Transverse colon (tissue), 4 donors: ENCODE data around the gene NRCAM. TPM values are rescaled to one million over a fixed set of nuclear protein-coding genes. Genes with fewer than 3 reads are reported as not detected.

Source experiments
- DNase-seq: peaks from one replicate; pipeline ENCODE4 v3.0.0-alpha.2; 2019
- H3K27ac ChIP-seq, 4 donors: fragments of 200-600 bp; sonication (generic); 2 replicates each; pipeline ENCODE4 v1.5.1; 2016 to 2018; ENCODE audit warnings: inconsistent platforms in 4 of 4
- H3K27me3 ChIP-seq: fragments of 200-600 bp; sonication (generic); 2 replicates; pipeline ENCODE4 v1.5.1; 2017; ENCODE audit warnings: inconsistent platforms
- H3K36me3 ChIP-seq, 4 donors: fragments of 200-600 bp; sonication (generic); 2 replicates each; pipeline ENCODE4 v1.5.1; 2017 to 2019; ENCODE audit warnings: inconsistent platforms in 4 of 4
- H3K4me1 ChIP-seq, 4 donors: fragments of 200-600 bp; sonication (generic); 2 replicates each; pipeline ENCODE4 v1.5.1; 2017 to 2020; ENCODE audit warnings: inconsistent platforms in 4 of 4
- H3K4me3 ChIP-seq, 4 donors: fragments of 200-600 bp; sonication (generic); 1 replicate in 1 of 4; 2 replicates in 3 of 4; pipeline versions ENCODE4 v1.5.1 to v1.6.1; 2017 to 2019; ENCODE audit warnings: inconsistent platforms in 4 of 4
- H3K9me3 ChIP-seq, 2 donors: fragments of 200-600 bp; sonication (generic); 2 replicates each; pipeline ENCODE4 v1.5.1; 2017 to 2019; ENCODE audit warnings: inconsistent platforms in 2 of 2
- CTCF ChIP-seq, 5 experiments: fragments of 200-600 bp in 3 of 5; fragments of 450-650 bp in 2 of 5; sonication (generic) in 3 of 5; IDR thresholded peaks; 1 replicate in 2 of 5; 2 replicates in 3 of 5; pipeline ENCODE4 v1.5.1; 2016 to 2017; ENCODE audit warnings: antibody characterized with exemption in 5 of 5, inconsistent platforms in 3 of 5, mild to moderate bottlenecking in 2 of 5, moderate library complexity in 1 of 5
- EP300 ChIP-seq: sonication (generic); formaldehyde crosslinking; IDR thresholded peaks from one replicate; pipeline ENCODE4 v1.6.1; 2017; ENCODE audit warnings: antibody characterized with exemption, low read depth
- POLR2A ChIP-seq: fragments of 450-650 bp; IDR thresholded peaks from one replicate; pipeline ENCODE4 v1.6.1; 2016; ENCODE audit warnings: antibody characterized with exemption, mild to moderate bottlenecking, moderate library complexity
- POLR2AphosphoS5 ChIP-seq, 3 donors: sonication (generic); formaldehyde crosslinking; IDR thresholded peaks; one replicate each; pipeline ENCODE4 v1.6.1; 2016; ENCODE audit warnings: antibody characterized with exemption in 3 of 3
- WGBS, 2 donors: methylation state at CpG; one replicate each; pipeline ENCODE4 v1.1.5; 2018; ENCODE audit warnings: low coverage in 1 of 2; 5-methylcytosine and 5-hydroxymethylcytosine counted together
- in situ Hi-C, 4 donors: fragments of 200-750 bp; cut with MboI; loops; one replicate each; pipeline versions ENCODE4 v1.15.0 to v1.15.1; 2017; ENCODE audit warnings: low sequenced_read_pairs in 3 of 4, low pct_ligation_motif_present in 1 of 4, low pct_unique_long_range_greater_than_20kb in 1 of 4
- intact Hi-C: fragments of 100-400 bp; cut with DNase I; formaldehyde crosslinking; loops from one replicate; pipeline ENCODE4 v1.15.1; 2023; ENCODE audit warnings: low total_unique reads
- total RNA-seq, 4 donors: library from RNA; depleted of rRNA; stranded (reverse); fragments of >200 nt; gene quantifications; one replicate each; pipeline ENCODE4 v1.1.0, GENCODE V29; 2016

The NRCAM gene
- total RNA-seq, 4 donors from 2014 or later, result 0.60 to 2.5 (median 1.8) TPM

GRCh38 chr7:108329514-108329913, 126.7 kb downstream of the NRCAM start:
- H3K4me1 ChIP-seq, result no peaks in the 10 kb centered on the region
- H3K27me3 ChIP-seq, result no peaks in the 10 kb centered on the region
- H3K4me3 ChIP-seq, result no peak overlapping the region
- no peak for DNase-seq
- TF ChIP-seq CTCF (IDR thresholded peaks at IDR 0.05), result no peak
- no peak for TF ChIP-seq EP300
- no peak for TF ChIP-seq POLR2AphosphoS5 (IDR thresholded peaks at IDR 0.05)
- TF ChIP-seq POLR2A, result no peak
- no peaks in the 10 kb centered on the region for H3K9me3 ChIP-seq
- no peak overlapping the region for H3K27ac ChIP-seq
- in situ Hi-C loops, result no loop called here
- WGBS, 2 donors, result 80 to 91% methylated on average over 1 to 2 of the region's 2 CpGs
- H3K36me3 ChIP-seq, result no peaks in the 10 kb centered on the region
- intact Hi-C loops, result no loop called here

DNA sequence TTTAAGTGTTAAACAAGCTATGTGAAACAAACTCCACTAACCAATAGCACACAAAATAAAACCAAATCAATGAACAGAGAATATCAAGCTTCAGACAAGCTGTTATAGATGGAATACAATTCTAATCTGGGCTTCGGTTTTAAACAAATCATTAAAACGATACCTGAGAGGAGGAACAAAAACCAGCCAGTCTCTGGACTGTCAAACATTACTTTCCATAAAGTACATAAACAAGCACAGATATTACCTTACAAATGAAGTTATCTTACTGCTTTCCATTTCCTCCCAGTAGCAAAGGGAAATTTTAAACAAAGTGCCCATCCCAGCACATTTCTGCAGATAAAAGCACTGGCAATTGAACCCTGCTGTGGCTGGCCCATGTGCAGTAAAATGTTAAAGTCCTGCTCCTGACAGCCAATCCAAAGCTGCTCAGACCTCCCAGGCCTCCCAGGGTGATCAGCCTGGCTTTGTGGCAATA, 128.0 kb downstream of the NRCAM start:
- H3K4me3 ChIP-seq, result no peak overlapping the region
- no peak for DNase-seq
- H3K9me3 ChIP-seq, result no peaks in the 10 kb centered on the region
- no peaks in the 10 kb centered on the region for H3K36me3 ChIP-seq
- H3K4me1 ChIP-seq, result no peaks in the 10 kb centered on the region
- TF ChIP-seq POLR2A (no peak), POLR2AphosphoS5 (IDR thresholded peaks at IDR 0.05) (no peak), EP300 (no peak), CTCF (IDR thresholded peaks at IDR 0.05) (no peak)
- 11% methylated on average over 2 of the region's 2 CpGs; no CpG with 5 or more reads in 1 of the 2 donors for WGBS, 2 donors
- H3K27ac ChIP-seq, result no peak overlapping the region
- in situ Hi-C loops, result no loop called here
- intact Hi-C loops, result no loop called here
- H3K27me3 ChIP-seq, result no peaks in the 10 kb centered on the region

- intact Hi-C loops (no loop called here), in situ Hi-C loops (no loop called here)
- DNase-seq, result no peak
- H3K4me3 ChIP-seq, result no peak overlapping the region
- H3K4me1 ChIP-seq, result no peaks in the 10 kb centered on the region
- H3K27ac ChIP-seq, result no peak overlapping the region
- H3K27me3 ChIP-seq, result no peaks in the 10 kb centered on the region
- H3K9me3 ChIP-seq, result no peaks in the 10 kb centered on the region
- no peaks in the 10 kb centered on the region for H3K36me3 ChIP-seq
- TF ChIP-seq CTCF (IDR thresholded peaks at IDR 0.05) (no peak), POLR2AphosphoS5 (IDR thresholded peaks at IDR 0.05) (no peak), EP300 (no peak), POLR2A (no peak)
These were observed 128.9 kb downstream of the NRCAM start for GRCh38 chr7:108327353-108327752.

DNA sequence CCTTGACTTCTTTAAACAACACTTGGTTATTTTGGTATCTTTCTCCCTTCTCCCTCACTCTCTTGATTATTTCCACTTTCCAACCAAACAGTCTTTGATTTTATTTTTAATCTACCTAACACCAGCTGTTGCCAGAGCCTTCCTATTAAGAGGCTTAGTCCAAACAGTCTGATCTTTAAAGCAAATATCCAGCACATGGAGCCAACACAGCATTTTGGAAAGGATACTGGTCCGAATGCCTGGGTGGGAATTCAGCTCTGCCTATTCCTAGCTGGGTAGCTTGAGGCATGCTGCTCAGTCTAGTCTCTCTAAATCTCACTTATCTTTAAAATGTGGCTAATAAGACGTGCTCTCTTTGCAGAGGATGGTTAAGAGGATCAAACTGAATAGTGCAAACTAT, 129.3 kb downstream of the NRCAM start:
- no peaks in the 10 kb centered on the region for H3K4me1 ChIP-seq
- intact Hi-C loops, result no loop called here
- no peak for DNase-seq
- no peak overlapping the region for H3K4me3 ChIP-seq
- 66 to 75% methylated on average over 2 of the region's 2 CpGs for WGBS, 2 donors
- H3K27me3 ChIP-seq, result no peaks in the 10 kb centered on the region
- no peaks in the 10 kb centered on the region for H3K9me3 ChIP-seq
- no peak for TF ChIP-seq POLR2AphosphoS5 (IDR thresholded peaks at IDR 0.05)
- TF ChIP-seq POLR2A, result no peak
- no peak overlapping the region for H3K27ac ChIP-seq
- no peaks in the 10 kb centered on the region for H3K36me3 ChIP-seq
- in situ Hi-C loops, result no loop called here
